GM15510 (cell line): ENCODE results near the gene RIPPLY1.

ENCODE experiments used
- POLR2A ChIP-seq: IDR thresholded peaks from 3 replicates; pipeline ENCODE4 v1.6.1; 2011; ENCODE audit warnings: borderline replicate concordance; ENCODE audit not compliant: insufficient read length; ENCODE audit errors: extremely low read depth

RIPPLY1 gene, protein sequence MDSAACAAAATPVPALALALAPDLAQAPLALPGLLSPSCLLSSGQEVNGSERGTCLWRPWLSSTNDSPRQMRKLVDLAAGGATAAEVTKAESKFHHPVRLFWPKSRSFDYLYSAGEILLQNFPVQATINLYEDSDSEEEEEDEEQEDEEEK

GRCh38 chrX:106903291-106903824 is at the start of gene RIPPLY1:
Gene RIPPLY1, minus strand, starts transcription at chrX:106903341. Its CDS starts 54 bp downstream, at chrX:106903287.
- no peak for TF ChIP-seq POLR2A

DNA sequence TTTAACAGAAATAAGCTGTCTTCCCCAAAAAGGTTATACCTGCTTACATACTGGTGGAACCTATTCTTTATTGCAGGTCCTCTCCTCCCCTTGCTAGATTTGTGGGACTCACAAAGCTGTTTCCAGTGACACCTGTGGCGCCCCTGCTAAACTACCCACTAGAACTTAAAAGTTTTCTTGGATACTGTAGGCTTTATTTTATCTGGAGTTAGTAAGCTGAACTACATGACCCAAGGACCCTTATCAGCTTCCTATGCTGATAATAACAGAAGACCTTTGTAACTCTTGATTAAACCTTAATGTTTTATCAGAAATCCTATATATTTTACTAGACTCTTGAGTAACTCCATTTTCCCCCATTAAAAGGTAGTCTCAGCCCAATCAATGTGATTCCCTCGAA is 49.4 kb upstream of the RIPPLY1 start:
- no peak for TF ChIP-seq POLR2A

GRCh38 chrX:106952089-106952488 is 48.9 kb upstream of the RIPPLY1 start:
- no peak for TF ChIP-seq POLR2A

DNA sequence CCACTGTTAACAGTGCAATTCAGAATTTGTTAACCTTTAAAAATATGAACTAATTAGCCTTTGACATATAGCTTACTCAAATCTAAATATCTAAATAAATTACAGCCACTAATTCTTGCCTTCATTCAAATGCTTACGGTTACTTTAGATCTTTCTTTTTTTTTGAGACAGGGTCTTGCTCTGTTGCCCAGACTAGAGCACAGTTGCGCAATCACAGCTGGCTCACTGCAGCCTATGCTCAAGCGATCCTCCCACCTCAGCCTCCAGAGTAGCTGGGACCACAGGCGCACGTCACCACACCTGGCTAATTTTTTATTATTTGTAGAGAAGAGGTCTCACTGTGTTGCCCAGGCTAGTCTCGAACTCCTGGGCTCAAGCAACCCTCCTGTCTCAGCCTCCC is 48.1 kb upstream of the RIPPLY1 start:
- TF ChIP-seq POLR2A: no peak

DNA sequence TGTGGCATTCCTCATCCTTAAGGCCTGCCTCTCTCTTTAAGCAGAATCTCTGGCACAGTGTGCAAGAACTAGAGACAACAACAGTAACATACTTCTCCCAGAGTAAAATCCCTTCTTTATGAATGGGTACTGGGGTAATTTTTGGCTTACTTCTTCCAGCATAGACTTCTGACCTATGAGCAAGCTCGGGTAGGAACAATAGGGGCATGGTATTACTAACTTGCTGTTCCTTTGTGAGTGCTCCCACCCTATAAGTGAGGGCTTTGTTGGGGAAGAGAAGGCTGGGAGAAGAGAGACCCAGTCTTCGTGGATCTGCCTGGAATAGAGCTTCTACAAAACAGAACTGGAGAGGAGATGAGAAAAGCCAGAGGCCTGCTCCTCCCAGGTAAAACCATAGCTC is 47.2 kb upstream of the RIPPLY1 start:
- no peak for TF ChIP-seq POLR2A

DNA sequence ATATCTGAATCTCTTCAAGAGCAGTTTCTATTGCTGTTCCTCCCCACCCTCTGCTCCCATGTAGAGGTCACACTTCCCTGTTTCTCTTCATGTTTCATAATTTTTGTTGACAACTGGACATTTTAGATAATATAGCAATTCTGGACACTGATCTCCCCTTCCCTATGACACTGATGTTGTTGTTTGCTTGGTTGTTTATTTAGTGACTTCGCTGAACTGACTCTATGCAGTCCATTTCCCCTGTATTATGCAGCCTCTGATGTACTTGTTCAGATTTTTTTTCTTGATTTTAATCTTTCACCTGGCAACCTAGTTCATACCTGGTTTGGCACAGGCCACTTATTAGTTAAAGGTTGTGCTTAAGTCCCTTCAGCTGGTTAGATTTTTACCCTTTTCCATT is 46.2 kb upstream of the RIPPLY1 start:
- no peak for TF ChIP-seq POLR2A

- TF ChIP-seq POLR2A: no peak
These were observed 45.5 kb upstream of the RIPPLY1 start for GRCh38 chrX:106948641-106949040.

- no peak for TF ChIP-seq POLR2A
These were observed 43.3 kb upstream of the RIPPLY1 start for GRCh38 chrX:106946464-106946863.

- no peak for TF ChIP-seq POLR2A
These were observed 36.9 kb upstream of the RIPPLY1 start for GRCh38 chrX:106940068-106940467.

DNA sequence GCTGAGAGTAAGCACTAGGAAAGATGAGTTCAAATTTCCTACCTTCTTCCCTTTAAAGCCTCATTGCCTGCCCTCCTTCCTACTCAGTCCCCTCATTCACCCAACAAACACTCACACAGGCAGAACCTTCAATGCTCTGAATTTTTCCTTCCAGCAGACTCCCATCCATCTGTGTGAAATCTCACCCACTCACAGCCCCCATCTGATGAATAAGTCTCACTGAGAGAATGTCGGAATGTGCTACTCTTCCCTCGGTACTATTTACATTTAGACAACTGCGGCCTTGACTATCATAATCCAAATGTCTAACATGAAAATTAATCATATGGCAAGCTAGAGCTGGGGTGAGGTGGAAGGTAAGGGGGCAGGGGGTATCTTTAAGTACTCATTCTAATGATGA is 36.4 kb upstream of the RIPPLY1 start:
- no peak for TF ChIP-seq POLR2A

GRCh38 chrX:106936246-106936645 is 33.1 kb upstream of the RIPPLY1 start:
- no peak for TF ChIP-seq POLR2A

- TF ChIP-seq POLR2A: no peak
These were observed 32.0 kb upstream of the RIPPLY1 start for GRCh38 chrX:106935175-106935574.

- no peak for TF ChIP-seq POLR2A
These were observed 30.4 kb upstream of the RIPPLY1 start for GRCh38 chrX:106933538-106933961.

GRCh38 chrX:106932960-106933537 is 29.9 kb upstream of the RIPPLY1 start:
- TF ChIP-seq POLR2A: no peak

DNA sequence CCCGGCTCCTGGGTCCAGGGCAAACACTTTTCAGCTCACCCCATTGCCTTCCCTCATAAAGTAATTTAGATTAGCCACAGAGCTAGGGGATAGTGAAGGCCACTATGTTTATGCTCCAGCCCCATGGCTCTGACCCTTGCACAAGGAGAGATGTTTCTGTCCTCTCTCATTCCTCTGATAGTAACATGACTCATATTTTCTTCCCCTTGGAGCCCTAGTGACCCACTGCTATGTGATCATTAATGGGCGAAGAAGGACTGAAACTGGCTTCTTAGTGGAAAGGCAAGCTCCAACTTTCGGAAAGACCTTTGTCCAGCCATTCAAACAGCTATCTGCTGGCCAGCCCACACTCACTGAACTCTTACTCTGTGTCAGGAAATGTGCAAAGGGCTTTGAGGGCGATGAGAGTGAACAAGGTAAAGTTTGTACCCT is 29.4 kb upstream of the RIPPLY1 start:
- TF ChIP-seq POLR2A: no peak

GRCh38 chrX:106931831-106932491 is 28.8 kb upstream of the RIPPLY1 start:
- no peak for TF ChIP-seq POLR2A

- TF ChIP-seq POLR2A: no peak
These were observed 25.1 kb upstream of the RIPPLY1 start for GRCh38 chrX:106928227-106928626.

- TF ChIP-seq POLR2A: no peak
These were observed 24.6 kb upstream of the RIPPLY1 start for GRCh38 chrX:106927700-106928099.
